SH-SY5Y (cell line): ENCODE measurements around the gene PPFIBP2.

ENCODE experiments used
- GATA2 ChIP-seq: IDR thresholded peaks from 2 replicates; pipeline ENCODE4 v1.6.1; 2011; ENCODE audit warnings: mild to moderate bottlenecking, low read depth, low read length
- GATA3 ChIP-seq: IDR thresholded peaks from 2 replicates; pipeline ENCODE4 v1.6.1; 2011; ENCODE audit warnings: low read depth, mild to moderate bottlenecking, low read length, moderate library complexity

PPFIBP2 gene

GRCh38 chr11:7612661-7613393 is 99.0 kb downstream of the PPFIBP2 start:
- TF ChIP-seq GATA3 (no peak), GATA2 (no peak)

DNA sequence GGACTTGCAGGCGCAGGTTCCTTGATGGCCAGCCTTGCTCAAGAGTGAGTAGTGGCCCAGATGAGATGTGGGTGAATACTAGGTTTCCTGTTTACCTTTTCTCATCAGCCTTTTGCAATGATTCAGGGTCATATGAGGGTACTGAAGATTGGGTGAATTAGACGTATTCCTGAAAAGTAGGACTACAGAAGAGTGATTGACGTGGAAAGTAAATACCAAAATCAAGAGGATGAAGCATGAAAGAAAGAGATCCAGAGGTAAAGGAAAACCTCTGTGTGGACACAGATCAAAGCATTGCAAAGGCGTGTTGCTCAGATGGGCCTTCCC is 99.6 kb downstream of the PPFIBP2 start:
- no peak for TF ChIP-seq GATA3
- TF ChIP-seq GATA2 = no peak

- TF ChIP-seq GATA3 (no peak), GATA2 (no peak)
Observed at GRCh38 chr11:7614656-7615055, 100.9 kb downstream of the PPFIBP2 start.

DNA sequence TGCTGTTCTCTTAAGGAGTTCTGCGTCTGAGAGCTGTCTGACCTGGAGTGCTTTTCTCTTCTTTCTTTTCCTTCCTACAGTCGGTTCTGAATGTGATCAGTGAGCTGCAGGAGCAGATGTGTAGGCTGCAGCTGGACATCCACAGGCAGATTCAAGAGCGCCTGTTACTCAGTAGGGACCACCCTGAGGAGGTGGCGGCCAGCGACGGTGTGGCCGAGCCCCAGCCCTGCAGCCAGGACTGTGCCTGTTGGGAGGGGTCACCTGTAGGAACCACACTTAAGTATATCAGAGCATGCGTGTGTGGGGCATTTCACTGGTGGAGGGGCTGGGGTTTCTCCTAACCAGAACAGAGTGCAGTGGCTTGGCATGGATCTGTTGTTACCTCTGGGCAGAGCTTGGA is 103.2 kb downstream of the PPFIBP2 start:
- TF ChIP-seq GATA3 = no peak
- TF ChIP-seq GATA2 = no peak

- TF ChIP-seq GATA3 = no peak
- TF ChIP-seq GATA2 = no peak
Observed at GRCh38 chr11:7619322-7619721, 105.5 kb downstream of the PPFIBP2 start.

DNA sequence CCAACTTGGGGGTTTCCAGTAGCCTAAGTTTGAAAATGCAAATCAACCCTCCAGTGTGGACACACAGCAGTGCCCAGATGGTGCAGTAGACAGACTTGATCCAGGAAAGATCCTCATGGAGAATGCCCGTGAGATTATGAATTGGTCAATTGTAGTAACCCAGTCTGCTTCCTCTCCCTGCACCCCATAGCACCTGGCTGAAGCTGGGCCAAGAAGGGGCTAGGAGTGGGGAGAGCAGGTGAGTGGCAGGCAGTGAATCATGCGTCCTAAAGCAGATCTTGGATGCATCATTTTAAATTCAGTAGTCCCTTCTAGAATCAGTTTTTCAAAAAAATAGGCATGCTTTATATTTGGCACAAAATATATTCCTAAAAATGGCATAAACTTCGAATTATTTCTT is 107.3 kb downstream of the PPFIBP2 start:
- TF ChIP-seq GATA2 = no peak
- no peak for TF ChIP-seq GATA3

- no peak for TF ChIP-seq GATA3
- TF ChIP-seq GATA2 = no peak
Observed at GRCh38 chr11:7621554-7621953, 107.8 kb downstream of the PPFIBP2 start.

DNA sequence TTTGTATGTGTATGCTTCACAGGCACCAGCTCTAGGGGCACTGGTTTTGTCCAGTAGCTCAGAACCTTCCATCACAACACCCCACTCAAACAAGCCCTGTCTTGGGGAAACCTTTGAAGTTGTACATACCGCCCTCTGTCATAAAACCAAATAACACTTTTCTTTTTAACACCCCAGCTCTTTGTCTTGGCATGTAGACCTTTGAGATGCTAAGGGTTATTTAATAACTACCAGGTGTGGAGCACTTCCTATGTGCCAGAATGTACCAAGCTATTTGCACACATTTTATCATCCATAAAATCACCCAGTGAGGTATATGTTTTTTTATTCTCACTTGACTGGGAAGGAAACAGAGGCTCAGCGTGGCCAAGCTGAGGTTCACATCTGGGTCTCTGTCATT is 108.9 kb downstream of the PPFIBP2 start:
- TF ChIP-seq GATA3 (no peak), GATA2 (no peak)

DNA sequence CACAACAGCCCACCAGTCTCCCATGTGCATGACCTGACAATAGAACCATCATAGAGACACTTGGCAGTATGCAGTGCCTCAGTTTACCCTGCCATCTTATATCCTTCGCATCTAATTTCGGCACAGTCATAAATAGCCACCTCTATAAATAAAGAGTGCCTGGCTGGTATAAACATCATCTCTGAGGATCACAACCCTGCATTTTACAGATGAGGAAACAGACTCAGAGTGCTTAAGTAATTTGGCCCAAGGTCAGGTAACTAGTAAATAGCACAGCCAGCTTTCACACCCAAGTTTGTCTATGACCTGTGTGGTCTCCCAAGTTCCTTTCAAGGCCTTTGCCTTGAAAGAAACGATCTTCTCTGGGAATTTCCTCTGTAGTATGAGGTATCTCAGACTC is 114.9 kb downstream of the PPFIBP2 start:
- TF ChIP-seq GATA3 (no peak), GATA2 (no peak)

DNA sequence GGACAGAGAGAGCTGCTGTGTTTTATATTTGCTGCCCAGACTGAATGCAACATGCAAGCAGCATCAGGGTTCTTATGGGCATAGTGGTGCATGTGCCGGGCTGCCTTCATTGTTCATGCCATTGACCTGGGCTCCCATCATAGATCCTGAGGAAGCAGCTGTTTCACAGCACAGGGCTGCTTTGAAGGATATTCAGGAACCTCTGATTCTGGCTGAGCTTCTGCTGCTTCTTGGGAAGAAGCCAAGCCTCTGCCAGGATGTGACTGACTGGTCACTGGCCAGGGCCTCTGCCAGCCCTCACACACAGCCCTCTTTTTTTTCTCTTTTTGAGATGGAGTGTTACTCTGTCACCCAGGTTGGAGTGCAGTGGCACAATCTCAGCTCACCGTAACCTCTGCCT is 116.2 kb downstream of the PPFIBP2 start:
- TF ChIP-seq GATA2 (no peak), GATA3 (no peak)

GRCh38 chr11:7632211-7632610 is 118.4 kb downstream of the PPFIBP2 start:
- TF ChIP-seq GATA3 = no peak
- TF ChIP-seq GATA2 = no peak

DNA sequence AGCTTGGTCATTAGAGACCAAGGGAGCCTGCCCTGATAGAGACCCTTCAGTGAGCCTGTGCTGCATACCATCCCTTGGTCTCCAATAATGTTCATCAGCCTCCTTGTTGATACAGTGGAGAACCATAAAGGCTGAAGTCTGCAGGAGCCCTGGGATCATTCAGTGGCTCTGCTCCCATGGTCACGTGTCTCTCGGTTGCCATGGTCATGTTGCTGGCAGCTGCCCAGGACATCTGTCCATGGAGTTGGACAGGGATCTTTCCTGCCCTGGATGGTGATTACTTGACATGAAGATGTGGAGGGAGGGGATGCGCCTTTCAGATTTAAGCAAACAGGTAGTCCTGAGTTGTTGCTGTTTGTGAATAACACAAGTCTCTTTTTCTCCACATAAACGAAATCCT is 121.3 kb downstream of the PPFIBP2 start:
- no peak for TF ChIP-seq GATA3
- TF ChIP-seq GATA2 = no peak

GRCh38 chr11:7635708-7636107 is 121.9 kb downstream of the PPFIBP2 start:
- no peak for TF ChIP-seq GATA2
- TF ChIP-seq GATA3 = no peak

DNA sequence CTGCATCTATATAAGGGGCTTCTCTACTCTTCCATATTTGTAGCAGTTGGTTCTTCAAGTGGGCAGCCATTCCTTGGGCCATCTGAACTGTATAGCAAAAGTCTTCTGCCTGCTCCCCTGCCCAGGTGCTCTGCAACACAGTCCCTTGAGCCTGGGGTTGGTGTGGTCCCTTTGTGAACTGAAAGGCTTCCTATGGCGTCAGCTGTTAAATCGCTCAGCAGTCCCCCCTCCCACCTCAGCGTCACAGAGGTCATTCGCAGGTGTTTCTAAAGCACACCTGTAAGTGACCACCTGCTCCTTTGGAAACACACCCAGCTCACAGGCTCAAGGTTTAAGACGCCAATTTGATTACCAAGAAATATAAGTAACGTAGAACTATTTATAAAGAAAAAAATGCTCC is 122.6 kb downstream of the PPFIBP2 start:
- TF ChIP-seq GATA2 = no peak
- TF ChIP-seq GATA3 = no peak

- TF ChIP-seq GATA2 (no peak), GATA3 (no peak)
Observed at GRCh38 chr11:7637447-7638157, 123.8 kb downstream of the PPFIBP2 start.
